ENCODE data around the gene TWIST2. TPM values are rescaled to one million over a fixed set of nuclear protein-coding genes. Genes with fewer than 3 reads are reported as not detected.

Gene TWIST2
- polyA plus RNA-seq, 1 of the 3 experiments (the other 2 are of a cell fraction) = 19.5 TPM

GRCh38 chr2:238838786-238839327, 9.0 kb upstream of the TWIST2 start:
- Histone ChIP-seq H3K9ac (no peak overlapping the region), H3K4me1 (ENCODE audit: control insufficient read depth in 1 of 2, insufficient read depth in 2 of 2, low read depth in 1 of 2, low read length in 1 of 2) (no peaks in the 10 kb centered on the region; a peak in 1 of 4 replicates), H3K27me3 (ENCODE audit: insufficient read depth) (no peaks in the 10 kb centered on the region), H3K27ac (ENCODE audit: low read depth in 2 of 2, low read length in 1 of 2) (no peak overlapping the region), H4K20me1 (ENCODE audit: insufficient read depth) (no peaks in the 10 kb centered on the region), H3K36me3 (replicated peaks in 1 of 2; ENCODE audit: control insufficient read depth in 1 of 2, insufficient read depth in 2 of 2, low read length in 1 of 2) (no peaks in the 10 kb centered on the region), H3K4me2 (no peak overlapping the region), H3K9me3 (no peaks in the 10 kb centered on the region; the same call in 1 of the 2 replicates), H3K79me2 (ENCODE audit: insufficient read depth) (no peaks in the 10 kb centered on the region), H3K4me3 (ENCODE audit: low read depth in 2 of 2, low read length in 1 of 2) (no peak overlapping the region), H3F3A (replicated peaks; ENCODE audit: insufficient read depth) (no peaks in the 10 kb centered on the region), H2AFZ (ENCODE audit: low read depth) (no peak overlapping the region), H3K9me2 (no peaks in the 10 kb centered on the region)
- no peak for TF ChIP-seq FOSL2 (IDR thresholded peaks at IDR 0.05; ENCODE audit: borderline replicate concordance, low read depth)
- TF ChIP-seq GATA2 (CRISPR knock-in tag; IDR thresholded peaks at IDR 0.05) = no peak
- no peak for TF ChIP-seq SMC3 (IDR thresholded peaks at IDR 0.05; ENCODE audit: low read depth, low read length)
- no peak for DNase-seq
- ChIA-PET POLR2A (no interaction called here), CTCF (interaction anchor here (1.0 kb wide), 1 partner anchor 54 kb away, joined by 3 read pairs; no protein-coding TSS in a partner anchor)

GRCh38 chr2:238839428-238839827, 8.5 kb upstream of the TWIST2 start:
- Histone ChIP-seq H3K27ac (ENCODE audit: low read depth in 2 of 2, low read length in 1 of 2) (no peak overlapping the region), H4K20me1 (ENCODE audit: insufficient read depth) (no peaks in the 10 kb centered on the region), H3K27me3 (ENCODE audit: insufficient read depth) (no peaks in the 10 kb centered on the region), H3K4me3 (ENCODE audit: low read depth in 2 of 2, low read length in 1 of 2) (no peak overlapping the region), H3K79me2 (ENCODE audit: insufficient read depth) (no peaks in the 10 kb centered on the region), H3K4me2 (no peak overlapping the region), H3F3A (replicated peaks; ENCODE audit: insufficient read depth) (no peaks in the 10 kb centered on the region), H3K9me3 (no peaks in the 10 kb centered on the region; the same call in 1 of the 2 replicates), H3K36me3 (replicated peaks in 1 of 2; ENCODE audit: control insufficient read depth in 1 of 2, insufficient read depth in 2 of 2, low read length in 1 of 2) (no peaks in the 10 kb centered on the region), H3K4me1 (ENCODE audit: control insufficient read depth in 1 of 2, insufficient read depth in 2 of 2, low read depth in 1 of 2, low read length in 1 of 2) (no peaks in the 10 kb centered on the region; a peak in 1 of 4 replicates), H3K9ac (no peak overlapping the region), H2AFZ (ENCODE audit: low read depth) (no peak overlapping the region), H3K9me2 (no peaks in the 10 kb centered on the region)
- DNase-seq = no peak
- TF ChIP-seq YY1 (IDR thresholded peaks at IDR 0.05; ENCODE audit: low read depth) (no peak), CTCF (IDR thresholded peaks at IDR 0.05) (peak; percentile 26)
- ChIA-PET POLR2A (no interaction called here), CTCF (no interaction called here)
- 84% methylated on average over 2 of the region's 2 CpGs for WGBS (ENCODE audit: low lambda C conversion rate)

GRCh38 chr2:238841542-238842164, 6.2 kb upstream of the TWIST2 start:
- Histone ChIP-seq H3K4me1 (ENCODE audit: control insufficient read depth in 1 of 2, insufficient read depth in 2 of 2, low read depth in 1 of 2, low read length in 1 of 2) (no peaks in the 10 kb centered on the region; a peak in 1 of 4 replicates), H3F3A (replicated peaks; ENCODE audit: insufficient read depth) (no peaks in the 10 kb centered on the region), H3K27ac (ENCODE audit: low read depth in 2 of 2, low read length in 1 of 2) (no peak overlapping the region), H3K9me2 (no peaks in the 10 kb centered on the region), H3K79me2 (ENCODE audit: insufficient read depth) (no peaks in the 10 kb centered on the region), H4K20me1 (ENCODE audit: insufficient read depth) (no peaks in the 10 kb centered on the region), H3K9me3 (no peaks in the 10 kb centered on the region; the same call in 1 of the 2 replicates), H3K9ac (no peak overlapping the region), H3K4me3 (ENCODE audit: low read depth in 2 of 2, low read length in 1 of 2) (no peak overlapping the region), H3K36me3 (replicated peaks in 1 of 2; ENCODE audit: control insufficient read depth in 1 of 2, insufficient read depth in 2 of 2, low read length in 1 of 2) (no peaks in the 10 kb centered on the region), H3K4me2 (no peak overlapping the region), H2AFZ (ENCODE audit: low read depth) (no peak overlapping the region), H3K27me3 (ENCODE audit: insufficient read depth) (no peaks in the 10 kb centered on the region)
- ChIA-PET CTCF (no interaction called here), POLR2A (no interaction called here)
- WGBS (ENCODE audit: low lambda C conversion rate) = 58% methylated on average over 6 of the region's 10 CpGs
- TF ChIP-seq SIN3A (IDR thresholded peaks at IDR 0.05; ENCODE audit: borderline replicate concordance, low read depth, low read length) (no peak), RFX5 (IDR thresholded peaks at IDR 0.05; ENCODE audit: low read length) (no peak), GATA2 (CRISPR knock-in tag; IDR thresholded peaks at IDR 0.05) (no peak), RCOR1 (IDR thresholded peaks at IDR 0.05; ENCODE audit: low read length) (no peak)
- DNase-seq = no peak
